ENCODE results near the gene SF3A1. TPM values are rescaled to one million over a fixed set of nuclear protein-coding genes. Genes with fewer than 3 reads are reported as not detected.
A peak's percentile ranks its signal among the peaks of the same experiment; 100 is the strongest.

The SF3A1 gene
- total and polyA plus RNA-seq, 2 of the 13 experiments (the other 11 are each of a cell fraction or from before 2014, with no cell fraction given), result 10.0 to 22.0 TPM

DNA sequence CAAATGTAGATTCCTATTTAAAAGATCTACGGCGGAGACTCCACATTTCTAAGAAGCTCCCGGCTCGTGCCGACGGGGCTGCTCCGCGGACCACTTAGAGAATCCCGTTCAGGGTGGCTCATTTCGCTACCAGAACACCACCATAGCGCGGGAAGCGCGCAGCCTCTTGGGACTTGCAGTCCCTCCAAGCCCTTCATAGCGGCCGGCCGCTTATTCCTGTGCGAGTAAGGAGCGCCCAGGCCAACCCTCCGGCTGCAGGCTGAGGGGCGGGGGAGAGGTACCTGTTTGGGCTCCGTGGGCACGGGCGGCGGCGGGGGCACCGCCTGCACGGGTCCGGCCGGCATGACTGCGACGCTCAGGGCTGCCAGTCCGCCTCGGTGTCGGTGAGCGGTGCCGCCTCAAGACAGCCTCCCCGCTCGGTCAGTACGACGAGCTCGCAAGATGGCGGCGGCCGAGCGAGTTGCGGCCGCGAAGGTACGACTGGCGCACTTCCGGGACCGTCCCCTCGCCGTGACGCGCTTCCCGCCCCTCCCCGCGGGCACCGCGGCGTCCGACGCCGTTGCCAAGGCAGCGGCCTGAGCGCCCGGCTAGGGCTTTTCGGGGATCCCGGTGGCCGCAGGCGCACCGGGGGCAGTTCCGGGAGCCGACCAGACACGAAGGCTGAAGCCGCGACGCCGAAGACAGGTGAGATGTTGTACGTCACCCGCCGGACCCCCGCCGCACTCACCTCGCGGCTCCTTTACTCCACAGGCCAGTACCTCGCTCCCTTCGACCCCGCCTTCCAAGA, at the start of gene SF3A1, which contains the start of gene CCDC157 (continued):
- TF ChIP-seq GTF3A (CRISPR knock-in tag; conservative IDR thresholded peaks at IDR 0.05) (no peak), TCF7L2 (IDR thresholded peaks at IDR 0.05; ENCODE audit: low read depth, low read length) (no peak), RFX3 (CRISPR knock-in tag; IDR thresholded peaks at IDR 0.05) (peak; percentile 95), KAT2B (IDR thresholded peaks at IDR 0.05; ENCODE audit: borderline replicate concordance, low read depth, low read length) (no peak), FOXC1 (CRISPR knock-in tag; IDR thresholded peaks at IDR 0.05; ENCODE audit: borderline replicate concordance) (peak; percentile 86), LCORL (IDR thresholded peaks at IDR 0.05) (no peak), LCORL (CRISPR knock-in tag; IDR thresholded peaks at IDR 0.05) (peak; percentile 56), NCOR1 (IDR thresholded peaks at IDR 0.05; ENCODE audit: borderline replicate concordance, low read length) (no peak), U2AF1 (optimal IDR thresholded peaks at IDR 0.05; ENCODE audit: low read depth, low read length) (no peak), ZNF672 (CRISPR knock-in tag; IDR thresholded peaks at IDR 0.05) (no peak), FOXP1 (IDR thresholded peaks at IDR 0.05) (no peak), FOXP1 (CRISPR knock-in tag; IDR thresholded peaks at IDR 0.05) (no peak), TARDBP (CRISPR knock-in tag; IDR thresholded peaks at IDR 0.05) (peak; percentile 71), ZKSCAN8 (CRISPR knock-in tag; IDR thresholded peaks at IDR 0.05; ENCODE audit: borderline replicate concordance) (no peak), FIP1L1 (IDR thresholded peaks at IDR 0.05; ENCODE audit: borderline replicate concordance, insufficient read depth, low read depth, low read length) (no peak), ZNF337 (CRISPR knock-in tag; IDR thresholded peaks at IDR 0.05; ENCODE audit: borderline replicate concordance, low read depth) (no peak), GFI1 (CRISPR knock-in tag; IDR thresholded peaks at IDR 0.05; ENCODE audit: borderline replicate concordance) (no peak), ZNF160 (CRISPR knock-in tag; IDR thresholded peaks at IDR 0.05) (peak; percentile 92; the same call in 1 of the 2 replicates), ZFAT (CRISPR knock-in tag; conservative IDR thresholded peaks at IDR 0.05) (peak; percentile 78), XBP1 (CRISPR knock-in tag; IDR thresholded peaks at IDR 0.05) (no peak)
- TF ChIP-seq, protein P1, sequence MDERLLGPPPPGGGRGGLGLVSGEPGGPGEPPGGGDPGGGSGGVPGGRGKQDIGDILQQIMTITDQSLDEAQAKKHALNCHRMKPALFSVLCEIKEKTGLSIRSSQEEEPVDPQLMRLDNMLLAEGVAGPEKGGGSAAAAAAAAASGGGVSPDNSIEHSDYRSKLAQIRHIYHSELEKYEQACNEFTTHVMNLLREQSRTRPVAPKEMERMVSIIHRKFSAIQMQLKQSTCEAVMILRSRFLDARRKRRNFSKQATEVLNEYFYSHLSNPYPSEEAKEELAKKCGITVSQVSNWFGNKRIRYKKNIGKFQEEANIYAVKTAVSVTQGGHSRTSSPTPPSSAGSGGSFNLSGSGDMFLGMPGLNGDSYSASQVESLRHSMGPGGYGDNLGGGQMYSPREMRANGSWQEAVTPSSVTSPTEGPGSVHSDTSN (CRISPR knock-in tag; IDR thresholded peaks at IDR 0.05), result no peak
- TF ChIP-seq, protein P2, sequence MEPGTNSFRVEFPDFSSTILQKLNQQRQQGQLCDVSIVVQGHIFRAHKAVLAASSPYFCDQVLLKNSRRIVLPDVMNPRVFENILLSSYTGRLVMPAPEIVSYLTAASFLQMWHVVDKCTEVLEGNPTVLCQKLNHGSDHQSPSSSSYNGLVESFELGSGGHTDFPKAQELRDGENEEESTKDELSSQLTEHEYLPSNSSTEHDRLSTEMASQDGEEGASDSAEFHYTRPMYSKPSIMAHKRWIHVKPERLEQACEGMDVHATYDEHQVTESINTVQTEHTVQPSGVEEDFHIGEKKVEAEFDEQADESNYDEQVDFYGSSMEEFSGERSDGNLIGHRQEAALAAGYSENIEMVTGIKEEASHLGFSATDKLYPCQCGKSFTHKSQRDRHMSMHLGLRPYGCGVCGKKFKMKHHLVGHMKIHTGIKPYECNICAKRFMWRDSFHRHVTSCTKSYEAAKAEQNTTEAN (CRISPR knock-in tag; conservative IDR thresholded peaks at IDR 0.05), result no peak
- TF ChIP-seq, protein P3, sequence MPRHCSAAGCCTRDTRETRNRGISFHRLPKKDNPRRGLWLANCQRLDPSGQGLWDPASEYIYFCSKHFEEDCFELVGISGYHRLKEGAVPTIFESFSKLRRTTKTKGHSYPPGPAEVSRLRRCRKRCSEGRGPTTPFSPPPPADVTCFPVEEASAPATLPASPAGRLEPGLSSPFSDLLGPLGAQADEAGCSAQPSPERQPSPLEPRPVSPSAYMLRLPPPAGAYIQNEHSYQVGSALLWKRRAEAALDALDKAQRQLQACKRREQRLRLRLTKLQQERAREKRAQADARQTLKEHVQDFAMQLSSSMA (CRISPR knock-in tag; IDR thresholded peaks at IDR 0.05), result peak; percentile 84; the same call in 1 of the 2 replicates
- TF ChIP-seq, protein P4, sequence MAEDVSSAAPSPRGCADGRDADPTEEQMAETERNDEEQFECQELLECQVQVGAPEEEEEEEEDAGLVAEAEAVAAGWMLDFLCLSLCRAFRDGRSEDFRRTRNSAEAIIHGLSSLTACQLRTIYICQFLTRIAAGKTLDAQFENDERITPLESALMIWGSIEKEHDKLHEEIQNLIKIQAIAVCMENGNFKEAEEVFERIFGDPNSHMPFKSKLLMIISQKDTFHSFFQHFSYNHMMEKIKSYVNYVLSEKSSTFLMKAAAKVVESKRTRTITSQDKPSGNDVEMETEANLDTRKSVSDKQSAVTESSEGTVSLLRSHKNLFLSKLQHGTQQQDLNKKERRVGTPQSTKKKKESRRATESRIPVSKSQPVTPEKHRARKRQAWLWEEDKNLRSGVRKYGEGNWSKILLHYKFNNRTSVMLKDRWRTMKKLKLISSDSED (CRISPR knock-in tag; IDR thresholded peaks at IDR 0.05), result no peak
- TF ChIP-seq, protein P5, sequence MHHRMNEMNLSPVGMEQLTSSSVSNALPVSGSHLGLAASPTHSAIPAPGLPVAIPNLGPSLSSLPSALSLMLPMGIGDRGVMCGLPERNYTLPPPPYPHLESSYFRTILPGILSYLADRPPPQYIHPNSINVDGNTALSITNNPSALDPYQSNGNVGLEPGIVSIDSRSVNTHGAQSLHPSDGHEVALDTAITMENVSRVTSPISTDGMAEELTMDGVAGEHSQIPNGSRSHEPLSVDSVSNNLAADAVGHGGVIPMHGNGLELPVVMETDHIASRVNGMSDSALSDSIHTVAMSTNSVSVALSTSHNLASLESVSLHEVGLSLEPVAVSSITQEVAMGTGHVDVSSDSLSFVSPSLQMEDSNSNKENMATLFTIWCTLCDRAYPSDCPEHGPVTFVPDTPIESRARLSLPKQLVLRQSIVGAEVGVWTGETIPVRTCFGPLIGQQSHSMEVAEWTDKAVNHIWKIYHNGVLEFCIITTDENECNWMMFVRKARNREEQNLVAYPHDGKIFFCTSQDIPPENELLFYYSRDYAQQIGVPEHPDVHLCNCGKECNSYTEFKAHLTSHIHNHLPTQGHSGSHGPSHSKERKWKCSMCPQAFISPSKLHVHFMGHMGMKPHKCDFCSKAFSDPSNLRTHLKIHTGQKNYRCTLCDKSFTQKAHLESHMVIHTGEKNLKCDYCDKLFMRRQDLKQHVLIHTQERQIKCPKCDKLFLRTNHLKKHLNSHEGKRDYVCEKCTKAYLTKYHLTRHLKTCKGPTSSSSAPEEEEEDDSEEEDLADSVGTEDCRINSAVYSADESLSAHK (CRISPR knock-in tag; IDR thresholded peaks at IDR 0.05; ENCODE audit: borderline replicate concordance), result no peak
